HFFc6 (cell line): ENCODE data around the gene CCDC198. TPM values are rescaled to one million over a fixed set of nuclear protein-coding genes. Genes with fewer than 3 reads are reported as not detected.

Experiments
- DNase-seq: peaks from one replicate; pipeline ENCODE4 v3.0.0-alpha.2; 2018
- H3K27ac Mint-ChIP-seq: 2 replicates; pipeline ENCODE4 v1.8.0; 2020; ENCODE audit warnings: mild to moderate bottlenecking, mixed read lengths
- H3K27me3 Mint-ChIP-seq: 2 replicates; pipeline ENCODE4 v1.8.0; 2021; ENCODE audit warnings: mild to moderate bottlenecking, moderate library complexity, mixed read lengths; ENCODE audit not compliant: insufficient read depth
- H3K36me3 Mint-ChIP-seq: 2 replicates; pipeline ENCODE4 v1.8.0; 2021; ENCODE audit warnings: low read depth, mixed read lengths
- H3K4me1 Mint-ChIP-seq: 2 replicates; pipeline ENCODE4 v1.8.0; 2020; ENCODE audit warnings: low read depth, mixed read lengths
- H3K4me3 Mint-ChIP-seq: 2 replicates; pipeline ENCODE4 v1.8.0; 2020; ENCODE audit warnings: mild to moderate bottlenecking, moderate library complexity, mixed read lengths
- H3K9me3 Mint-ChIP-seq: 2 replicates; pipeline ENCODE4 v1.8.0; 2020; ENCODE audit warnings: mild to moderate bottlenecking, mixed read lengths
- total RNA-seq, 6 experiments: library from RNA; stranded (reverse); fragmentation: NEBNext Ultra II Directional; extraction: Animal tissue kit (Norgen Biotek cat#: 25700); gene quantifications; 2 replicates in 1 of 6; 3 replicates in 5 of 6; pipeline ENCODE4 v1.2.3, GENCODE V29; 2021
- TF ChIP-seq, protein P1 (sequence below): fragments of 200-600 bp; sonication (generic); IDR thresholded peaks from 2 replicates; pipeline ENCODE4 v1.5.0; 2021; ENCODE audit warnings: antibody characterized with exemption, mild to moderate bottlenecking

Gene CCDC198
- total RNA-seq, 6 experiments from 2014 or later, result not detected

DNA sequence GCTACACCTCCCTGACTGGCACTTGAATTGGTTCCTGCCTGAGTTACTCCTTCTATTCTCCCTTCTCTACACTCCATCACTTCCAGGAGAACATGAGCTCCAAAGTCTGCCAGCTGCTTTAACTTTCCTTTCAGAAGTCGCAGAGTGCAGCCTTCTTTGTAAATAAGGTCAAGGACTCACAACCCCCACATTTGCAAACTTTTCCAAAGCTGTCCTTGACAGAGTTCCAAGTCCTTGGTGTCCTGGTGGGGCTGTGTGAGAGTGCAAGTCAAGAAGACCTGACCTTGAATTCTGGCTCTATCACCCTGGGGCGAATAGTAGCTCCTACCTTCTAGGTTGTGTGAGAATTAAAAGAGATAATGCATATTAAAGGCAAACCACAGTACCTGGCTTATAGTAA lies 15.6 kb downstream of the CCDC198 start:
- H3K36me3 Mint-ChIP-seq, result no peaks in the 10 kb centered on the region
- peaks cover 2% of the 10 kb centered on the region for H3K27me3 Mint-ChIP-seq
- H3K27ac Mint-ChIP-seq, result no peak overlapping the region
- no peaks in the 10 kb centered on the region for H3K9me3 Mint-ChIP-seq
- H3K4me3 Mint-ChIP-seq, result no peak overlapping the region
- TF ChIP-seq, protein P1, sequence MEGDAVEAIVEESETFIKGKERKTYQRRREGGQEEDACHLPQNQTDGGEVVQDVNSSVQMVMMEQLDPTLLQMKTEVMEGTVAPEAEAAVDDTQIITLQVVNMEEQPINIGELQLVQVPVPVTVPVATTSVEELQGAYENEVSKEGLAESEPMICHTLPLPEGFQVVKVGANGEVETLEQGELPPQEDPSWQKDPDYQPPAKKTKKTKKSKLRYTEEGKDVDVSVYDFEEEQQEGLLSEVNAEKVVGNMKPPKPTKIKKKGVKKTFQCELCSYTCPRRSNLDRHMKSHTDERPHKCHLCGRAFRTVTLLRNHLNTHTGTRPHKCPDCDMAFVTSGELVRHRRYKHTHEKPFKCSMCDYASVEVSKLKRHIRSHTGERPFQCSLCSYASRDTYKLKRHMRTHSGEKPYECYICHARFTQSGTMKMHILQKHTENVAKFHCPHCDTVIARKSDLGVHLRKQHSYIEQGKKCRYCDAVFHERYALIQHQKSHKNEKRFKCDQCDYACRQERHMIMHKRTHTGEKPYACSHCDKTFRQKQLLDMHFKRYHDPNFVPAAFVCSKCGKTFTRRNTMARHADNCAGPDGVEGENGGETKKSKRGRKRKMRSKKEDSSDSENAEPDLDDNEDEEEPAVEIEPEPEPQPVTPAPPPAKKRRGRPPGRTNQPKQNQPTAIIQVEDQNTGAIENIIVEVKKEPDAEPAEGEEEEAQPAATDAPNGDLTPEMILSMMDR, result no peak
- no peak for DNase-seq
- no peaks in the 10 kb centered on the region for H3K4me1 Mint-ChIP-seq

DNA sequence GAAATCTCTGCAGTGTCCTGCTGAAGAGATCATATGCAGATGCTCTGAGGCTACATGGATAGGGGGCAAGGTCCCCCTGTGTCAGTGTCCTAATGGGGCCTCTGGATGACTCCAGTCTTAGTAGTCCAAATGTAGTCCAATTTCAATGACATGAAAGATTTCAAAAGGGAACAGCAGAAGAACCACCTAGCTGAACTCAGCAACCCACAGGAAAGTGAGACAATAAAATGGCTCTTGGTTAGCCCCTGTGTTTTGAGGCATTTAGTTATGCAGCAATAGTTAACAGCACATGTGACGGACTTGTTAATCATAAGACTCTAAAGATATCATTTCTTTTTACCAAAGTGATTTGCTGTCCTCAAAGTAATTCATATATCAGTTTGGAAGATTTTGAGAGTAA lies 22.7 kb downstream of the CCDC198 start:
- Mint-ChIP-seq H3K27me3 (no peaks in the 10 kb centered on the region; the same call in 1 of the 2 replicates), H3K4me3 (no peak overlapping the region), H3K4me1 (no peaks in the 10 kb centered on the region), H3K36me3 (no peaks in the 10 kb centered on the region), H3K27ac (no peak overlapping the region), H3K9me3 (no peaks in the 10 kb centered on the region)
- TF ChIP-seq, protein P1, result no peak
- no peak for DNase-seq

DNA sequence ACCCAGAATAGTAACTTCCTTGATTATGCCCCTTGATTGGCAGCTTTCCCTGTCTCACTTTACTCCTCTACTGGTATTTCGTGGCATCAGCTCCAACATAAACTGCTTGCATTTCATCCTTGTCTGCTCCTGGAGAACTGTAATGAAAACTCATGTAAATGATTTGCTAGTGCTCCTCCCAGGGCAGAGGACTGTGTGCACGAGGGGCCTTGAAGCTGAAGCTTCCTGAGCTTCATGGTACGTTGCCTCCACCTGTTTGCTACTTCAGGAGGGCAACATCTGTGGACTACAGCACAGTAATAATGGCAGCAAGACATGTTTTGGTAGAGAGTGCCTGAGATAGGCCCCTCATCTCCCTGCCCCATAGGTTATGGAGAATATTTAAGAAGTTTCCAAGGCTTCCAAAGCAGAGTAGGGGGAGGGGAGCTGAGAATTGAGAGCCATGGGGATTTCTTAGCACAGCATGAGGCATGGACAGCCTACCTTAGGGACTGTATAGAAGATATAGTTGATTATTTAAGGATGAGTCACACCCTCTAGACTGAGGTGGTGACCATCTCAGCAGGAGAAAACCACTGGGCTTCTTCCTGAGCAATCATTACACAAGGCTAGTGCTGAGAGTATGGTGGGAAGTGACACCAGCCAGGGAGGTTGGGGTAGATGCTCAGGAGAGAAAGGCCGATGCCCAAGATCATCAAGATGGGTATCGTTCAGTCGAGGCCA lies 29.5 kb downstream of the CCDC198 start:
- Mint-ChIP-seq H3K4me1 (no peaks in the 10 kb centered on the region), H3K27ac (no peak overlapping the region), H3K27me3 (peaks cover 1% of the 10 kb centered on the region; the same call in 1 of the 2 replicates), H3K9me3 (peaks cover 13% of the 10 kb centered on the region), H3K36me3 (no peaks in the 10 kb centered on the region), H3K4me3 (no peak overlapping the region)
- no peak for DNase-seq
- TF ChIP-seq, protein P1, result no peak

DNA sequence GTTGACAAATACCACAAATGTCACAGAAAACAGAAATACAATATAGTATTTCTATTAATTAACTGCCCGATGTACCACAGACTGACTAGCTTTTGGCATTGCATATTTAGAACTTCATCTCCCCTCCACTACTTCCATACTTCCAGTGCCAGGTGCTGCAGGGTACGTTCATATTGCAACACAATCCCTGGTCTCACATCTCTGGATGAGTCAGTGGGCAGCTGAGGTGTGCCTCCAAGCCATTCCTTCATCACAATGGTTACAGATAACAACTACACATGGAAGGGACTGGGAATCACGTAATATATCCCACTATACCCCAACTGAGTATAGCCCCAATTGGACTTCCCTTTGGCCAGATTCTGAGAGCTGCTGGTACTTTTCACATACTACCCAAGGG lies 31.1 kb downstream of the CCDC198 start:
- peaks cover 1% of the 10 kb centered on the region; the same call in 1 of the 2 replicates for H3K27me3 Mint-ChIP-seq
- H3K36me3 Mint-ChIP-seq, result no peaks in the 10 kb centered on the region
- no peak for DNase-seq
- peaks cover 13% of the 10 kb centered on the region for H3K9me3 Mint-ChIP-seq
- TF ChIP-seq, protein P1, result no peak
- no peak overlapping the region for H3K4me3 Mint-ChIP-seq
- H3K4me1 Mint-ChIP-seq, result no peaks in the 10 kb centered on the region
- no peak overlapping the region for H3K27ac Mint-ChIP-seq

DNA sequence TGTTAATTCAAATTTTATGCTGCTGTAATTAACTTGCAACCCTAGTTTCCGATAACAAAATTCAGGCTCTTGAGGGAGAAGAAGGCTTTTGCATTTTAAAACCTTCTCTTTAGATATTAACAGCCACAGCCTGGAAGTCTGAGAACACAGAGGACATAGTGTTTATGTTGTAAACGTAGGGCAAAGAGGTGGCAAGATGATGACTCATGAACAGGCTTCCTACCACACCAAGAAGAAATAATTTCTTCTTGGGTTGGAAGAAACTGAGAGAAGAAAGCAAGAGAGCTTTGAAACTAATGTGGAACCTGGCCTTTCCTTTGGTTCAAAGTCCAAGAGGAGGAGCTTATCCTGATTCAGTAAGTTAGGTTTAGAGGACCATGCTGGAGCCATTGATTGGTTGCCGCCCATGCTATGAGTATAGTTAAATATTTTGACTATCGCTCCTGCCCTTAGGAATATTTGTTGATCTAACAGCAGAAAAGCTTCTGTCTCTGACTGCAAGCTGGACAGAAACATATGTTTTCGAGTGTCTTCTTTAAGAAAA lies 31.8 kb downstream of the CCDC198 start:
- H3K27me3 Mint-ChIP-seq, result peaks cover 1% of the 10 kb centered on the region; the same call in 1 of the 2 replicates
- no peak overlapping the region for H3K4me3 Mint-ChIP-seq
- H3K9me3 Mint-ChIP-seq, result peaks cover 13% of the 10 kb centered on the region
- no peak for DNase-seq
- H3K36me3 Mint-ChIP-seq, result no peaks in the 10 kb centered on the region
- TF ChIP-seq, protein P1, result no peak
- H3K4me1 Mint-ChIP-seq, result no peaks in the 10 kb centered on the region
- H3K27ac Mint-ChIP-seq, result no peak overlapping the region
